T-helper 17 cell (primary cell): Measurements from ENCODE around the gene LSM14A. TPM values are rescaled to one million over a fixed set of nuclear protein-coding genes. Genes with fewer than 3 reads are reported as not detected.
"Not testable (repeated sequence)": the region's sequence is repeated elsewhere in the genome, so short reads cannot be mapped to it uniquely, and the experiment has no call there.

Source experiments
- ATAC-seq: fragments of 150-1000 bp; cut with Tn5 transposase; 2 replicates; pipeline ENCODE4 v1.10.0; 2021; ENCODE audit warnings: mild to moderate bottlenecking, moderate library complexity
- DNase-seq, 3 donors: peaks; one replicate each; pipeline versions ENCODE4 v3.0.0 to v3.0.0-alpha.2; 2020 to 2021
- H3K9me3 ChIP-seq: one replicate; pipeline ENCODE4 v1.7.0; 2013; ENCODE audit warnings: low read length, mild to moderate bottlenecking; ENCODE audit not compliant: control insufficient read depth, poor library complexity, severe bottlenecking
- H3K27ac Mint-ChIP-seq: one replicate; pipeline ENCODE4 v1.8.0; 2022; ENCODE audit warnings: mild to moderate bottlenecking, moderate library complexity, mixed read lengths
- H3K27me3 Mint-ChIP-seq: one replicate; pipeline ENCODE4 v1.8.0; 2022; ENCODE audit warnings: mixed read lengths
- H3K36me3 Mint-ChIP-seq: one replicate; pipeline ENCODE4 v1.8.0; 2022; ENCODE audit warnings: low read depth, mixed read lengths
- H3K4me1 Mint-ChIP-seq: one replicate; pipeline ENCODE4 v1.8.0; 2022; ENCODE audit warnings: mild to moderate bottlenecking, mixed read lengths
- H3K4me3 Mint-ChIP-seq: one replicate; pipeline ENCODE4 v1.8.0; 2022; ENCODE audit warnings: mild to moderate bottlenecking, moderate library complexity, mixed read lengths
- total RNA-seq, 4 donors: library from RNA in 2 of 4; stranded (reverse) in 2 of 4; gene quantifications; one replicate each; pipeline ENCODE4 v1.2.3 and lab custom pipeline; 2022 to 2026

LSM14A gene
- 100 to 1,000 TPM; 150 to 177 TPM for total RNA-seq
- 185 to 222 reads per million in 2 donors for total RNA-seq (lab: John Stamatoyannopoulos, UW)

DNA sequence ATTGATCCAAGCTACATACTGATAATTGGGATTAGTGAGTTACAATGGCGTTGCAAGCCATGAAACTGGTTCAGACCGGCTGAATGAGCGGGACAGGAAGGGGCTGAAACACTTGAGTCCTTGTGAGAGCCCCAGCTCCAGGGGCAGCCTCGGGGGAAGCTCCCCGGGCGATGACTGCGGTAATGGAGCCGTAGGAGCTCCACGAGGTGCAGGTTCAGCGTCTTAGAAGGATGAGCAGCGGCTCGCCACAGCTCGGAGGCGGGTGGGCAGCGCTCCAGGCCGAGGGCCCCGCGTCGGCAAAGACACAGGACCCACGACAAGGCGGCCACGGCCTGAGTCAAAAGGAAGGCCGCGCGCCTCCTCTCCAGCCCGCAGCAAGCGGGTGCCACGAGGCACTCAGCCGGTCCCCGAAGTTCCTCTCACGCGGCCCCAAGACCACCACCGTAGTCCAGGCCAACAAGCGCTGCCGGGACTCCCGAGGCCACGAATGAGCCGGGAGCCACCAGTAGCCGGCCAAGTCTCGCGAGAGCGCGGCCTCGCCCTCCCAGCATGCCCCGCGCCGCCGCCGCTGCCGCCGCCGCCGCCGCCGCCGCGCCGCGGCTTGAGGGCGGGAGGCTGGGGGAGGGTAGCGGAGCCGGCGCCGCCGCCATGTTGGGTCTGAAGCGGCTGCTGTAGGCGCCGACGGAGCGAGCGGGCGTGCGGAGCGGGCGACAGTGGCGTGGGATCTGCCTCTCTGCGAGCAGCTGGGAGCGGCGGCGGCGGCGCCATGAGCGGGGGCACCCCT is at the start of gene LSM14A:
Gene LSM14A (plus strand): TSS at position 628 of the 784 bp plus-strand sequence. CDS start 139 bp downstream, at position 767.
- Mint-ChIP-seq H3K4me3 (peak within 1 kb of the TSS; percentile 90), H3K4me1 (peaks cover 38% of the 10 kb centered on the region), H3K27ac (peak within 1 kb of the TSS; percentile 98), H3K27me3 (no peaks in the 10 kb centered on the region), H3K36me3 (no peaks in the 10 kb centered on the region)
- H3K9me3 ChIP-seq: no peaks in the 10 kb centered on the region
- DNase-seq (peak; percentile 92 to 96 (median 92)), ATAC-seq (peak; percentile 85)

DNA sequence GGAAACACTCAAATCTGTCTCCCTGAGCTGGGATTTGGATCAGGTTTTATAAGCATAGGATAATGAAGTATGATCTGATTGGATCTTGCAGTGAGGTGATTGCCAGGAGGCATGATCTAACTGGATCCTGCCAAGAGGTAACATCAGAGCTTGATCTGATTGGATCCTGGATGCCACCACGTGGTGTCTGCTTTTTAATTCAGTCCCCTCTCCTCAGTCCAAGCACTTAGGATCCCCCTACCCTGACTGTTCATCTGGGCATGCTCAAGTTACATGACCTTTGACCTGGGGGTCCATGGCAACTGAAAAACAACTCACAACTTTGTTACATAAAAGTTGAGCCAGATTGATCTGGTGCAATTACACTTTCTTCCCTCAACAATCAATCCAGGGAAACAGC is 47.5 kb upstream of the LSM14A start:
- ATAC-seq (no peak), DNase-seq (no peak)
- no peak overlapping the region for H3K4me3 Mint-ChIP-seq
- peaks cover 16% of the 10 kb centered on the region for H3K27me3 Mint-ChIP-seq
- H3K36me3 Mint-ChIP-seq: no peaks in the 10 kb centered on the region
- H3K27ac Mint-ChIP-seq: no peak overlapping the region
- H3K9me3 ChIP-seq: no peaks in the 10 kb centered on the region
- H3K4me1 Mint-ChIP-seq: peaks cover 3% of the 10 kb centered on the region

DNA sequence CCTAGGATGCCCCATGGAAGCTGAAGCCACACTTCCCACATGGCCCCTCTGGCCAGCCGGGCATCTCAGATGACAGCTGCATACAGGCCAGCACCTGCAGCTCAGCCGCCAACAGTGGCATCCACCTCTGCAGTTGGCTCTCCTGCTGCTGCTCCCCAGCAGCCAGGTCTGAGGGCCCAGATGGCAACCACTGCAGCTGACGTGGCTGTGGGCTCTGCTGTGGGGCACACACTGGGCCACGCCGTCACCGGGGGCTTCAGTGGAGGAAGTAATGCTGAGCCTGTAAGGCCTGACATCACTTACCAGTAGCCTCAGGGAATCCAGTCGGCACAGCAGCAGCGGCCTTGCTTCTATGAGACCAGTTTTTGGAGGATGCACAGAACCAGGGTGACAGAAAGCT is 45.3 kb upstream of the LSM14A start:
- Mint-ChIP-seq H3K36me3 (no peaks in the 10 kb centered on the region), H3K27me3 (peaks cover 12% of the 10 kb centered on the region), H3K4me3 (no peak overlapping the region), H3K27ac (no peak overlapping the region), H3K4me1 (peaks cover 3% of the 10 kb centered on the region)
- DNase-seq: no peak
- no peaks in the 10 kb centered on the region for H3K9me3 ChIP-seq
- no peak for ATAC-seq

DNA sequence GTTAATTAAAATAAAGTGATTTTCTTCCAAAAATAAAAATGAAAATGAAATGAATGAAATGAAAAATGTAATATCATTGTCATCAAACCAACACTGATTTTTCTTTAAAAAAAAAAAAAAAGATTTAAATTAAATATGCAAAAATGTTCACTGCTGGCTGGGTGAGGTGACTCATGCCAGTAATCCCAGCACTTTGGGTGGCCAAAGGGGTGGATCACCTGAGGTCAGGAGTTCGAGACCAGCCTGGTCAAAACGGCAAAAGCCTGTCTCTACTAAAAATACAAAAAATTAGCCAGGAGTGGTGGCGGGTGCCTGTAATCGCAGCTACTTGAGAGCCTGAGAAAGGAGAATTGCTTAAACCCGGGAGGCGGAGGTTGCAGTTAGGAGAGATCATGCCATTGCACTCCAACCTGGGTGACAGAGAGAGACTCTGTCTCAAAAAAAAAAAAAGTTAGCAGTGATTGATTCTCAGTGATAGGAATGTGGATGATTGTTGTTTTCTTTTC is 44.6 kb upstream of the LSM14A start:
- H3K9me3 ChIP-seq: no peaks in the 10 kb centered on the region
- DNase-seq (no peak), ATAC-seq (no peak)
- Mint-ChIP-seq H3K4me1 (peaks cover 3% of the 10 kb centered on the region), H3K4me3 (no peak overlapping the region), H3K36me3 (no peaks in the 10 kb centered on the region), H3K27me3 (peaks cover 12% of the 10 kb centered on the region), H3K27ac (no peak overlapping the region)

DNA sequence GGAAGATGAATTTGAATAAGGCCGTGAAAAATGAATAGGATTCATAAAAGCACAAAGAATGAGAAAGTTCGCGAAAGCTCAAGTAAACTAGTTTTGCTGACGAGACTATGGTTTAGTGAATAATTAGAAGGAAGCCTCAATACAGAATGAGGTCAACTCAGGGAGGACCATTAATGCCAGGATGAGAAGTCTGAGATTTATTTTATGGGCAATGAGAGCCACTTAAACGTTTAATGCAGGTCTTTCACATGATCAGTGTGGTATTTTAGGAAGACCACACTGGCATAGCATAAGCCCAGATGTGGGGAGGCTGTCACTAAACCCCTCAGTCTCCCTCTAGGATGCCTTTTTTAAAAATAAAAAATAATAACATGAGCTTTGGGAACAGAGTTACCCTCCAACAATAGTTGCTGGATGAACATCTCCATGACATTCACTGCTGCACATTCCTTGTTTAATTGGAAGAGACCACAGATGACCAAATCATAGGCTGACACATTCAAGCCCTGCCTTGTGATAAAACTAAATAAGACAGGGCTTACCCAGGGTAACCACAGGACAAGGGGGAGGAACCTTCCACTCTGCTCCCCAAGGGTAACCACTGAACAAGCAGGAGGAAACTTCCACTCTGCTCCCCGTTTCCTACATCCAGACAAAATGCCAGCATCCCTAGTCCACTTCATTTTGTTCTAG is 43.6 kb upstream of the LSM14A start:
- no peak for ATAC-seq
- Mint-ChIP-seq H3K4me1 (peaks cover 3% of the 10 kb centered on the region), H3K27ac (no peak overlapping the region), H3K4me3 (no peak overlapping the region), H3K36me3 (no peaks in the 10 kb centered on the region), H3K27me3 (peaks cover 5% of the 10 kb centered on the region)
- DNase-seq: no peak
- H3K9me3 ChIP-seq: no peaks in the 10 kb centered on the region

DNA sequence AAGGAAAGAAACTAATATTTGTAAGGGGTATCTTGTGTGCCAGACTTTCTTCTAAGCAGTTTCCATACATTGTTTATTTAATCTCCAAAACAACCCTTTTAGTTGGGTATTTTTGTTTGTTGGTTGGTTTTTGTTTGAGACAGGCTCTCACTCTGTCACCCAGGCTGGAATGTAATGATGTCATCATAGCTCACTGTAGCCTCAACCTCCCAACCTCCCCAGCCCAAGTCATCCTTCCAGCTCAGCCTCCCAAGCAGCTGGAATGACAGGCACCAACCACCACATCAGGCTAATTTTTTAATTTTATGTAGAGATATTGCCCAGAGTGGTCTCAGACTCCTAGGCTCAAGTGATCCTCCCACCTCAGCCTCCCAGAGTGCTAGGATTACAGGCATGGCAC is 41.2 kb upstream of the LSM14A start:
- Mint-ChIP-seq H3K27me3 (no peaks in the 10 kb centered on the region), H3K36me3 (no peaks in the 10 kb centered on the region), H3K27ac (no peak overlapping the region), H3K4me1 (peaks cover 2% of the 10 kb centered on the region), H3K4me3 (no peak overlapping the region)
- H3K9me3 ChIP-seq: no peaks in the 10 kb centered on the region
- no peak for DNase-seq
- no peak for ATAC-seq

DNA sequence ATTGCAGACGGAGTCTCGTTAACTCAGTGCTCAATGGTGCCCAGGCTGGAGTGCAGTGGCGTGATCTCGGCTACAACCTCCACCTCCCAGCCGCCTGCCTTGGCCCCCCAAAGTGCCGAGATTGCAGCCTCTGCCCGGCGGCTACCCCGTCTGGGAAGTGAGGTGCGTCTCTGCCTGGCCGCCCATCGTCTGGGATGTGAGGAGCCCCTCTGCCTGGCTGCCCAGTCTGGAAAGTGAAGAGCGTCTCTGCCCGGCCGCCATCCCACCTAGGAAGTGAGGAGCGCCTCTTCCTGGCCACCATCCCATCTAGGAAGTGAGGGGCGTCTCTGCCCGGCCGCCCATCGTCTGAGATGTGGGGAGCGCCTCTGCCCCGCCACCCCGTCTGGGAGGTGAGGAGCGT is 40.2 kb upstream of the LSM14A start:
- not testable (repeated sequence) for H3K36me3 Mint-ChIP-seq, H3K4me3 Mint-ChIP-seq, H3K27ac Mint-ChIP-seq, H3K27me3 Mint-ChIP-seq, H3K9me3 ChIP-seq, H3K4me1 Mint-ChIP-seq, DNase-seq, ATAC-seq

DNA sequence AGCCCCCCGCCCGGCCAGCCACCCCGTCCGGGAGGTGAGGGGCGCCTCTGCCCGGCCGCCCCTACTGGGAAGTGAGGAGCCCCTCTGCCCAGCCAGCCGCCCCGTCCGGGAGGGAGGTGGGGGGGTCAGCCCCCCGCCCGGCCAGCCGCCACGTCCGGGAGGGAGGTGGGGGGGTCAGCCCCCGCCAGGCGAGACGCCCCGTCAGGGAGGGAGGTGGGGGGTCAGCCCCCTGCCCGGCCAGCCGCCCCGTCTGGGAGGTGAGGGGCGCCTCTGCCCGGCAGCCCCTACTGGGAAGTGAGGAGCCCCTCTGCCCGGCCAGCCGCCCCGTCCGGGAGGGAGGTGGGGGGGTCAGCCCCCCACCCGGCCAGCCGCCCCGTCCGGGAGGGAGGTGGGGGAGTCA is 39.6 kb upstream of the LSM14A start:
- not testable (repeated sequence) for DNase-seq, H3K27ac Mint-ChIP-seq, H3K9me3 ChIP-seq, H3K4me3 Mint-ChIP-seq, H3K27me3 Mint-ChIP-seq, H3K36me3 Mint-ChIP-seq, H3K4me1 Mint-ChIP-seq, ATAC-seq

DNA sequence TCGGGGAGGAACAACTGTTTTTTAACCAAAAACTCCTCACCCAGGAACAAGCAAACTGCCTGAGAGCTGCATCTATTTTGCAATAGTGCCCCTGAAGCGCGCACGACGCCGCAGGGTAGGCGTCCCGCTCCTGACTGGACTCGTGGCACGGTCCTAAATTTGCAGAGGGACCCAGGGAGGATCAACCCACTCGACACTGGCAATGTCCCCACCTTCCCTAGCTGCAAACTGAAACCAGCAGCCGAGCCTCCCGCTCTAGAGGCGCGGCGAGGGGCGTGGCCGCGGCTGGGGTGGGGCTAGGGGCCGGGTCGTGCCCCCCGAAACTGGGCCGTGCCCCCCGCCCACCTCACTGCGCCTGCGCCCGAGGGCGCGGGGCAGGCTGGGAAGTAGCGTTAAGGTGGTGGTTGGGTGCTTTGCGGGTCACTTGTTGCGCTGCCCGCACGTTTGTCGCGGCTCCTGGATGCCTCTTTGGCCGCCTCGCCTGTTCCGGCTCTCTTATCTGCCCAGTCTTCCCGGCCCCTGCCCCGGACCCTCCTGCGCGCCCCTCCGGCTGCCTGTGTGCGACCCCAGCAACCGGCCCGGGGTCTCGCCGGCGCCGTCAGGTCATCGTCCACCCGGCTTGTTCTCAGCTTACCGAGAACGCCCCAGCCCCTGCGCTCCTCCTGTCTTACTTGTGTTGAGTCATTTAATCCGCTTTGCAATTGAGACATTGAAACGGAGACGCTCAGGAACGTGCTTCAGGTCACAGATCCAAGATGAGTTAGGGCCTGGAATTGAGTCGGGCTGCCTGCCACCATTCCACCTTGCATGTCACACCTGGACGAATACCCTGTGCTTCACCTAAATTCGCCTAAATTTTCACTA is 37.9 kb upstream of the LSM14A start:
- no peaks in the 10 kb centered on the region for H3K36me3 Mint-ChIP-seq
- H3K27me3 Mint-ChIP-seq: no peaks in the 10 kb centered on the region
- H3K4me1 Mint-ChIP-seq: peaks cover 2% of the 10 kb centered on the region
- DNase-seq: peak; percentile 73 to 81 (median 79)
- ATAC-seq: peak; percentile 99
- peak overlapping the region; percentile 94 for H3K4me3 Mint-ChIP-seq
- H3K27ac Mint-ChIP-seq: peak overlapping the region; percentile 94
- no peaks in the 10 kb centered on the region for H3K9me3 ChIP-seq

DNA sequence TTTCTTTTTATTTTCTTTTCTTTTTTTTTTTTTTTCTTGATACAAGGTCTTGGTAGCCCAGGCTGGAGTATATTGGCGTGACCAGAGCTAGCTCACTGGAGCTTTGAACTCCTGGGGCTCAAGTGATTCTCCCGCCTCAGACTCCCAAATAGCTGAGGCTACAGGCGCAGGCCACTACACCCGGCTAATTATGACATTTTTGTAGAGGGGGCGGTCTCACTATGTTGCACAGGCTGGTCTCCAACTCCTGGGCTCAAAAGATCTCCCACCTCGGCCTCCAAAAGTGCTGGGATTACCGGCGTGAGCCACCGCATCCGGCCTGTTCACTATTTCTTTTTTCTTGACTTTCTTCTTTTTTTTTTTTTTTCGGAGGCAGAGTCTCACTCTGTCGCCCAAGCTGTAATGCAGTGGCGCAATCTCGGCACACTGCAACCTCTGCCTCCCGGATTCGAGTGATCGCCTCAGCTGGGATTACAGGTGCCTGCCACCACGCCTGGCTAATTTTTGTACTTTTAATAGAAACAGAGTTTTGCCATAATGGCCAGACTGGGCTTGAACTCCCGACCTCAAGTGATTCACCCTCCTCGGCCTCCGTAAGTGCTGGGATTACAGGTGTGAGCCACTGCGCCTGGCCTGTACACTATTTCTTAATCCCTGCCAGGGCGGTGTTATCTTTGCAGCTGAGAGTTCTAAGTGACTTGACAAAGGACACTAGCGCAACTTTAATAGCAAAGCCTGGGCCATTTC is 37.1 kb upstream of the LSM14A start:
- no peak for DNase-seq
- Mint-ChIP-seq H3K4me1 (peaks cover 2% of the 10 kb centered on the region), H3K36me3 (no peaks in the 10 kb centered on the region), H3K27ac (peak overlapping the region; percentile 94), H3K27me3 (no peaks in the 10 kb centered on the region), H3K4me3 (peak overlapping the region; percentile 94)
- ATAC-seq: no peak
- H3K9me3 ChIP-seq: no peaks in the 10 kb centered on the region

DNA sequence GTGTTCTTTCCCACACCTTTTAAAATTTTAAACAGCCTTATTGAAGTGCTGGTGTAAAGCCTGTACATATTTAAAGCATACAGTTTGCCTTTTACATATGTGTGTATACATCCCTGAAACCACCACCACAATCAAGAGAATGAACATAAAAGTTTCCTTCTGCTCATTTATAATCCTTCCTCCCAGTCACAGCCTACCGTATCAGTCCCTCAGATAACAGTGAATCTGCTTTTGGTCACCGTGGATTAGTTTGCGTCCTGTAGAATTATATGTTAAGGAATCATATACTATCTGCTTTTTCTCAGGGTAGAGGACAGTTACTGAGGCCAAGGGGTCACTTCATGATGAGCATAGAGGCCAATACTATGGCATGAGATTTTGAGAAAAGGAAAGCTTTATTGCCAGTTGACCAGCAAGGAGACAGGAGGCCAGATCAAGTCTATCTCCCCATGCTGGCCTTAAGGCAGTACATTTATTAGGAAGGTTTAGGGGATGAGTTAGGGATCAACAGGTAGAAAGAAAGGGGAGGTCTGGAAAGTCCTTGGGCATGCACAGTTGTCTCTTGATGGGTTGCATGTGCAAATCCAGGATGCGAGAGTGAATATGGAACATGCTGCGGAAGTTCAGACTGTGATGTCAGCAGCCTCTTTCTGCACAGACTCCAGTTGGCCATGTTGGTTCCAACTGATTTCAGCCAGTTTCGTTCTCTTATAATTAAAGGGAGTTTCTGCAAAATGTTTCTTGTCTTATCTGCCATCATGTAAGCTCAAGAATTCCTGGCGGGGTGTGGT is 36.3 kb upstream of the LSM14A start:
- no peak for ATAC-seq
- peak overlapping the region; percentile 94 for H3K27ac Mint-ChIP-seq
- DNase-seq: no peak
- H3K36me3 Mint-ChIP-seq: no peaks in the 10 kb centered on the region
- peak overlapping the region; percentile 94 for H3K4me3 Mint-ChIP-seq
- no peaks in the 10 kb centered on the region for H3K27me3 Mint-ChIP-seq
- H3K9me3 ChIP-seq: no peaks in the 10 kb centered on the region
- peaks cover 2% of the 10 kb centered on the region for H3K4me1 Mint-ChIP-seq

DNA sequence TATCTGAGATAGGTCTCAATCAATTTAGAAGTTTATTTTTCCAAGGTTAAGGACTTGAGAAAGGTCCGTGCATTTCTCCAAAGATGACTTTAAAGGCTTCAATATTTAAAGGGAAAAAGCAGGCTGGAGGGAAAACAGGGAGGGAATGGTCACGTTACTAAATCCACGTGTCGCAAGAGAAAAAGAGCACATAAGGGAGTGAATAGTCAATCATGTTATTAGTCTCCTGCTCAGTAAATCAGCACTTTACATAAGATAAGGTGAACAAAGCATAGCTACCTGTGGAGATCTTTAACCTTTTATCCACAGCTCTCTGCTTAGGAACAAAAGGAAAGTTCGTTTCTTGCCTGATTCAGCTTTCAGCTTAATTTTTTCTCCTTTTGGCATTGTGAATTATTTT is 31.3 kb upstream of the LSM14A start:
- no peaks in the 10 kb centered on the region for H3K36me3 Mint-ChIP-seq
- no peak overlapping the region for H3K27ac Mint-ChIP-seq
- DNase-seq: no peak
- peaks cover 2% of the 10 kb centered on the region for H3K4me1 Mint-ChIP-seq
- H3K27me3 Mint-ChIP-seq: no peaks in the 10 kb centered on the region
- H3K4me3 Mint-ChIP-seq: no peak overlapping the region
- H3K9me3 ChIP-seq: no peaks in the 10 kb centered on the region
- no peak for ATAC-seq
